Glutamatergic neuron (in vitro differentiated cells): ENCODE measurements around the gene CFAP100. TPM values are rescaled to one million over a fixed set of nuclear protein-coding genes. Genes with fewer than 3 reads are reported as not detected.

Experiments
- DNase-seq: peaks from one replicate; pipeline ENCODE4 v3.0.0; 2022
- H3K27ac Mint-ChIP-seq: one replicate; pipeline ENCODE4 v1.8.0; 2020; ENCODE audit warnings: mild to moderate bottlenecking, mixed read lengths, inconsistent platforms; ENCODE audit not compliant: unreplicated experiment
- H3K27me3 Mint-ChIP-seq: one replicate; pipeline ENCODE4 v1.8.0; 2020; ENCODE audit warnings: mild to moderate bottlenecking, moderate library complexity, mixed read lengths, inconsistent platforms; ENCODE audit not compliant: unreplicated experiment
- H3K36me3 Mint-ChIP-seq: one replicate; pipeline ENCODE4 v1.8.0; 2020; ENCODE audit warnings: mild to moderate bottlenecking, mixed read lengths, inconsistent platforms; ENCODE audit not compliant: unreplicated experiment
- H3K4me1 Mint-ChIP-seq: one replicate; pipeline ENCODE4 v1.8.0; 2020; ENCODE audit warnings: mild to moderate bottlenecking, low read depth, mixed read lengths, inconsistent platforms; ENCODE audit not compliant: unreplicated experiment
- H3K4me3 Mint-ChIP-seq: one replicate; pipeline ENCODE4 v1.8.0; 2020; ENCODE audit warnings: mild to moderate bottlenecking, mixed read lengths, inconsistent platforms; ENCODE audit not compliant: unreplicated experiment
- H3K9me3 Mint-ChIP-seq: one replicate; pipeline ENCODE4 v1.8.0; 2020; ENCODE audit warnings: mild to moderate bottlenecking, moderate library complexity, mixed read lengths, inconsistent platforms; ENCODE audit not compliant: unreplicated experiment
- total RNA-seq: library from RNA; stranded (reverse); fragmentation: NEBNext Ultra II Directional; extraction: Animal tissue kit (Norgen Biotek cat#: 25700); gene quantifications from one replicate; pipeline ENCODE4 v1.2.1, GENCODE V29; 2021; ENCODE audit not compliant: unreplicated experiment
- TF ChIP-seq, protein P1 (sequence below): fragments of 200-600 bp; sonication (generic); IDR thresholded peaks from one replicate; pipeline ENCODE4 v1.5.0; 2021; ENCODE audit not compliant: partially characterized antibody, unreplicated experiment

CFAP100 gene
- total RNA-seq, 1 donor from 2014 or later, result not detected

GRCh38 chr3:126396536-126396935 is 1.8 kb downstream of the CFAP100 start:
- Mint-ChIP-seq H3K9me3 (peaks cover 2% of the 10 kb centered on the region), H3K27me3 (peaks cover 6% of the 10 kb centered on the region), H3K4me1 (peaks cover 1% of the 10 kb centered on the region), H3K27ac (no peak overlapping the region), H3K36me3 (peaks cover 5% of the 10 kb centered on the region), H3K4me3 (no peak overlapping the region)
- DNase-seq, result no peak
- TF ChIP-seq, protein P1, sequence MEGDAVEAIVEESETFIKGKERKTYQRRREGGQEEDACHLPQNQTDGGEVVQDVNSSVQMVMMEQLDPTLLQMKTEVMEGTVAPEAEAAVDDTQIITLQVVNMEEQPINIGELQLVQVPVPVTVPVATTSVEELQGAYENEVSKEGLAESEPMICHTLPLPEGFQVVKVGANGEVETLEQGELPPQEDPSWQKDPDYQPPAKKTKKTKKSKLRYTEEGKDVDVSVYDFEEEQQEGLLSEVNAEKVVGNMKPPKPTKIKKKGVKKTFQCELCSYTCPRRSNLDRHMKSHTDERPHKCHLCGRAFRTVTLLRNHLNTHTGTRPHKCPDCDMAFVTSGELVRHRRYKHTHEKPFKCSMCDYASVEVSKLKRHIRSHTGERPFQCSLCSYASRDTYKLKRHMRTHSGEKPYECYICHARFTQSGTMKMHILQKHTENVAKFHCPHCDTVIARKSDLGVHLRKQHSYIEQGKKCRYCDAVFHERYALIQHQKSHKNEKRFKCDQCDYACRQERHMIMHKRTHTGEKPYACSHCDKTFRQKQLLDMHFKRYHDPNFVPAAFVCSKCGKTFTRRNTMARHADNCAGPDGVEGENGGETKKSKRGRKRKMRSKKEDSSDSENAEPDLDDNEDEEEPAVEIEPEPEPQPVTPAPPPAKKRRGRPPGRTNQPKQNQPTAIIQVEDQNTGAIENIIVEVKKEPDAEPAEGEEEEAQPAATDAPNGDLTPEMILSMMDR, result no peak

- Mint-ChIP-seq H3K27ac (no peak overlapping the region), H3K4me1 (peaks cover 3% of the 10 kb centered on the region), H3K36me3 (peaks cover 5% of the 10 kb centered on the region), H3K4me3 (no peak overlapping the region), H3K9me3 (peaks cover 2% of the 10 kb centered on the region), H3K27me3 (peaks cover 9% of the 10 kb centered on the region)
- DNase-seq, result no peak
- TF ChIP-seq, protein P1, result no peak
Measured at GRCh38 chr3:126397610-126398422, 3.1 kb downstream of the CFAP100 start.

DNA sequence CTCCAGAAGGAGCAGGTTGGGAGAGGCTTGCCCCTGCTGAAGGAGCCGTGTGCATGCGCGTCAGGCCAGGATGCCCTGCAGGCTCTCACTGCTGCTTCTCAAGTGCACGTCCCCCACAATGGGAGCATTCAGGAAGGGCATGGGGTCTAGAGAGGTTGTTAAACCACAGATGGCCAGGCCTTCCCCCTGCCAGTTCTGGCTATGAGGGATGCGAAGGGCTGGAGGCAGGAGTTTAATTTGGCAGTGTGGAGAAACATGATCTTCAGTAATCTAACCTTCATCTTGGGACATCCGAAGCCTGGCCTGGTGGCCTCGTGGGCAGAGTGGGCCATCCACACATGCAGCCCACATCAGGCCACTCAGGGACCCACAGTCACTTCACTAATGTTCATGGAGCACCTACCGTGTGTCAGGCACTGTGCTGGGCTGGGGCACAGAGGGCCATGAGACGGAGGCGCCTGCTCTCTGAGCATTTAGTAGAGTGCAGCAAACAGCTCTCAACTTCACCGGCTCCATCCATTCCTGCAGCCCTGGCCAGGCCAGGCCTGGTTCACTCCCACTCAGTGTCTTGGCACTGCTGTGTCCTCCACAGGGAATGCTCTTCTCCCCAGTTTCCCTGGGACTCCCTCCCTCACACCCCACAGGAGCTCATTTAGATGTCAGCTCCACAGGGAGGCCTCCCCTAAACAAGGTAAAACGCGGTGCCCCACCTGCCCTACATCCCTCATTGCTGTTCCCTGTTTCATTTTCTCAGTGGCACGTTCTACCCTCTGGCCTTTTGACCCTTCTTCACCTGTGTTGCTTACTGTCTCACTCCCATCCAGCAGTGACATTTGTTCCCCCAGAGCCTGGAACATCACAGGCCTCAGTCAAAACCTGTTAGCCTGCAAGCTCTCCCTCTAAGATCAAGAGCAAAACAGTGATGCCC is 4.0 kb downstream of the CFAP100 start:
- Mint-ChIP-seq H3K27ac (no peak overlapping the region), H3K4me1 (peaks cover 3% of the 10 kb centered on the region), H3K9me3 (peaks cover 2% of the 10 kb centered on the region), H3K27me3 (peaks cover 9% of the 10 kb centered on the region), H3K4me3 (no peak overlapping the region), H3K36me3 (peaks cover 5% of the 10 kb centered on the region)
- TF ChIP-seq, protein P1, result no peak
- DNase-seq, result no peak

- Mint-ChIP-seq H3K4me3 (no peak overlapping the region), H3K9me3 (peaks cover 2% of the 10 kb centered on the region), H3K36me3 (peaks cover 5% of the 10 kb centered on the region), H3K4me1 (peaks cover 3% of the 10 kb centered on the region), H3K27ac (no peak overlapping the region), H3K27me3 (peaks cover 9% of the 10 kb centered on the region)
- no peak for DNase-seq
- TF ChIP-seq, protein P1, result no peak
Measured at GRCh38 chr3:126399351-126399735, 4.6 kb downstream of the CFAP100 start.
